RWPE2 (cell line): Measurements from ENCODE around the gene PAN3.

Experiments used
- ATAC-seq: fragments of 200-7000 bp; cut with Tn5 transposase; 3 replicates; pipeline ENCODE4 v1.9.1; 2021; ENCODE audit warnings: low read depth
- DNase-seq: peaks from one replicate; pipeline ENCODE4 v3.0.0-alpha.2; 2020; ENCODE audit warnings: low spot score
- H3K27ac ChIP-seq: fragments of 450-650 bp; 2 replicates; pipeline ENCODE4 v1.5.1; 2017; ENCODE audit warnings: mild to moderate bottlenecking; ENCODE audit not compliant: poor library complexity, severe bottlenecking
- H3K27me3 ChIP-seq: fragments of 250-450 bp; sonication (Bioruptor Pico); 2 replicates; pipeline ENCODE4 v1.5.1; 2021; ENCODE audit warnings: mild to moderate bottlenecking, moderate library complexity; ENCODE audit not compliant: insufficient read depth, poor library complexity, severe bottlenecking
- H3K36me3 ChIP-seq: fragments of 250-450 bp; sonication (Bioruptor Pico); 2 replicates; pipeline ENCODE4 v1.5.1; 2020; ENCODE audit warnings: low read depth, mild to moderate bottlenecking, moderate library complexity
- H3K4me1 ChIP-seq: fragments of 250-450 bp; sonication (Bioruptor Pico); 2 replicates; pipeline ENCODE4 v1.5.1; 2021; ENCODE audit warnings: mild to moderate bottlenecking, moderate library complexity; ENCODE audit not compliant: insufficient read depth, poor library complexity, severe bottlenecking
- H3K4me3 ChIP-seq: fragments of 250-450 bp; sonication (Bioruptor Pico); 2 replicates; pipeline ENCODE4 v1.5.1; 2021; ENCODE audit warnings: mild to moderate bottlenecking, moderate library complexity; ENCODE audit not compliant: severe bottlenecking
- H3K9me3 ChIP-seq: fragments of 250-450 bp; sonication (Bioruptor Pico); 2 replicates; pipeline ENCODE4 v1.5.1; 2021; ENCODE audit warnings: mild to moderate bottlenecking, moderate library complexity; ENCODE audit not compliant: severe bottlenecking
- CTCF ChIP-seq: fragments of 450-650 bp; IDR thresholded peaks from one replicate; pipeline ENCODE4 v1.5.1; 2017; ENCODE audit warnings: mild to moderate bottlenecking, moderate library complexity; ENCODE audit not compliant: poor library complexity, severe bottlenecking

Gene PAN3

DNA sequence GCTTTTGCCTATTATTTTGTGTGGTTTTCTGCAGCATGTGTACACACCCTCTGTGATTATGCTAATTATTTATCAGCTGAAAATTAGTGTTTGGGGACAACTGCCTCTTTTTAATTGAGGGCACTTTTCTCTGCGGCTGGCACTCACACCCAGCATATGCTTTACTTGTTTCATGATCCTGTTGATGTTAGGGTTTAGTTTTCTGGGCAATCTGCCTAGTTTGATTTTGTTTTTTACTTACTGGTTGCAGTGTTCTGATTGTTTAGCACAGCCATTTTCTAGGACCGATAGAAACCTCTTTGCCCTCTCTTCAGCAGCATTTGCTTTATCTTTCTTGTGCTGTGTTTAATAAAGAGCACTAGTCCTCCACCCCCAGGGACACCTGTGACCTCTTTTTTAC, 161.6 kb downstream of the PAN3 start:
- ATAC-seq (no peak), DNase-seq (no peak)
- Histone ChIP-seq H3K36me3 (no peaks in the 10 kb centered on the region), H3K4me3 (no peak overlapping the region), H3K27ac (no peak overlapping the region), H3K27me3 (no peaks in the 10 kb centered on the region), H3K4me1 (no peaks in the 10 kb centered on the region), H3K9me3 (no peaks in the 10 kb centered on the region)
- no peak for TF ChIP-seq CTCF

DNA sequence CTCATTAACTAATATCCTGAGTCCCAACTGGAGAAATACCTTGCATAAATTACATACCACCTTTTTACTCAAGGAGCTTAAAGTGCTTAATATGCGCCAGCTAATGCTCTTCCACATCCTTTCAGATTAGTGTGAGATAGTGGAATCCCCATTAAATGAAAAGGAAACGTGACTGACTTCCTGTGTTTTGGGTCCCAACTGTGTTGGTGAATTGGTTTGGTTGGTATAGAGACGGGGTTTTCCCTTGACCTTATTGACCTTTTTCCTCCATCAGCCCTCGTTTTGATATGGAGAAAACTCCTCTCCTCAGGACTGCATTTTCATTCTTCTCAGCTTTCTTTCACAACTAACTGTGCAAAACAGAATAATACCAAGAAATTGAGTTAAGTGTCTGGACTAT, 163.5 kb downstream of the PAN3 start:
- no peaks in the 10 kb centered on the region for H3K27me3 ChIP-seq
- H3K36me3 ChIP-seq: no peaks in the 10 kb centered on the region
- H3K27ac ChIP-seq: no peak overlapping the region
- DNase-seq: no peak
- ATAC-seq: no peak
- no peak for TF ChIP-seq CTCF
- H3K9me3 ChIP-seq: no peaks in the 10 kb centered on the region
- no peak overlapping the region for H3K4me3 ChIP-seq
- no peaks in the 10 kb centered on the region for H3K4me1 ChIP-seq

- no peaks in the 10 kb centered on the region for H3K27me3 ChIP-seq
- H3K4me3 ChIP-seq: no peak overlapping the region
- ATAC-seq: no peak
- H3K27ac ChIP-seq: no peak overlapping the region
- no peak for DNase-seq
- TF ChIP-seq CTCF: no peak
- H3K36me3 ChIP-seq: no peaks in the 10 kb centered on the region
- H3K9me3 ChIP-seq: no peaks in the 10 kb centered on the region
- H3K4me1 ChIP-seq: no peaks in the 10 kb centered on the region
Measured at GRCh38 chr13:28306325-28306724, 168.0 kb downstream of the PAN3 start.

GRCh38 chr13:28313579-28313978, 175.2 kb downstream of the PAN3 start:
- Histone ChIP-seq H3K27ac (no peak overlapping the region), H3K27me3 (no peaks in the 10 kb centered on the region), H3K4me1 (no peaks in the 10 kb centered on the region), H3K4me3 (no peak overlapping the region), H3K9me3 (no peaks in the 10 kb centered on the region), H3K36me3 (no peaks in the 10 kb centered on the region)
- ATAC-seq (no peak), DNase-seq (no peak)
- TF ChIP-seq CTCF: no peak

DNA sequence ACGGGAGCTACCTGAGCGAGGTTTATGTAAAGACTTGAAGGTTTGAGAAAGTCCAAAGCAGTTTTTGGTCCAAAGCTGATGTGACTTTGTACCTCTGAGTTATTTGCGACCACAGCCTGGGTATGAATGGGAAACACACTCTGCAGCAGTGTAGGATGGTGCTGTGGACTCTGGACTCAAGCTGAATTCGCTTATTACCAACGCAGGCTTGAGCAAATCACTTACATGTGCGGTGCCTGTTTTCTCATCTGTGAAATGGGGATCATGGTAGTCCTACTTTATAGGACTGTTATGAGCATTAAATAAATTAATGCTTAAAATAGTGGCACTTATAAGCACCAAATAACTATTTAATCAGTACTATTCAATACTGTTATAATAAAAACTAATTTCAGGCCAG, 176.5 kb downstream of the PAN3 start:
- H3K27me3 ChIP-seq: no peaks in the 10 kb centered on the region
- no peak overlapping the region for H3K27ac ChIP-seq
- H3K9me3 ChIP-seq: no peaks in the 10 kb centered on the region
- H3K36me3 ChIP-seq: no peaks in the 10 kb centered on the region
- DNase-seq: no peak
- ATAC-seq: no peak
- TF ChIP-seq CTCF: no peak
- H3K4me3 ChIP-seq: no peak overlapping the region
- H3K4me1 ChIP-seq: no peaks in the 10 kb centered on the region
